Right ventricle myocardium superior (tissue), 1 donor: Measurements from ENCODE around the gene TEX22. TPM values are rescaled to one million over a fixed set of nuclear protein-coding genes. Genes with fewer than 3 reads are reported as not detected.

Source experiments
- ATAC-seq: fragments of 200-7000 bp; cut with Tn5 transposase; one replicate; pipeline ENCODE4 v1.9.1; 2020; ENCODE audit warnings: mild to moderate bottlenecking; ENCODE audit not compliant: poor library complexity
- DNase-seq: peaks from one replicate; pipeline ENCODE4 v3.0.0-alpha.2; 2020
- intact Hi-C: fragments of 100-400 bp; cut with DNase I; formaldehyde crosslinking; loops from one replicate; pipeline ENCODE4 v1.11.2; 2022
- total RNA-seq: library from RNA; stranded (reverse); fragmentation: NEBNext Ultra II Directional; extraction: Animal tissue kit (Norgen Biotek cat#: 25700); gene quantifications from one replicate; pipeline ENCODE4 v1.2.1, GENCODE V29; 2021
- donor health status: DM: no; HTN: yes; CAD: no; lungs with severe emphysema.

Gene TEX22
- total RNA-seq, 1 donor from 2014 or later = 1.9 TPM

DNA sequence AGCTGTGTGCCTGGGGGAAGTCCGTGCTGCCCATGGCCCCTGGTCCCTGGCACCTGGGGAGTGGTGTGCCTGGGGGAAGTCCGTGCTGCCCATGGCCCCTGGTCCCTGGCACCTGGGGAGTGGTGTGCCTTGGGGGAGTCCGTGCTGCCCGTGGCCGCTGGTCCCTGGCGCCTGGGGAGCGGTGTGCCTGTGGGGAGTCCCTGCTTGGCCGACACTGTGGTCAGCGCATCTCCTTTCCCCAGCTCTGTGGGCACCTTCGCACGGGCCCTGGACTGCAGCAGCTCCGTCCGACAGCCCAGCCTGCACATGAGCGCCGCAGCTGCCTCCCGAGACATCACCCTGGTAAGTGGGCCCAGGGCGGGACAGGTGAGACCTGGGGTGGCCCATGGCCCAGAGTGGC, 61.8 kb downstream of the TEX22 start:
- ATAC-seq = no peak
- intact Hi-C loops = no loop called here

DNA sequence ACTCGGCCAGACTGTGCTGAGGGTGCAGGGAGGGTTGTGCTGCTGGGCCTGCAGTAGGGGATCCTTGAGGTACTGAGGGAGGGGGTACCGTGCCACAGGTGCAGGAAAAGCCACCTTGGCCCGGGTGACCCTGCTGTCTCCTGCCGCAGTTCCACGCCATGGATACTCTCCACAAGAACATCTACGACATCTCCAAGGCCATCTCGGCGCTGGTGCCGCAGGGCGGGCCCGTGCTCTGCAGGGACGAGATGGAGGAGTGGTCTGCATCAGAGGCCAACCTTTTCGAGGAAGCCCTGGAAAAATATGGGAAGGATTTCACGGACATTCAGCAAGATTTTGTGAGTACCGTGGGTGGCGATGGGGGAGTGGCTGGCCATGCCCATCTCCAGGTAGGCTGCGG, 62.3 kb downstream of the TEX22 start:
- DNase-seq (no peak), ATAC-seq (no peak)
- intact Hi-C loops = no loop called here

More for the DNA sequence above, 61.8 kb downstream of the TEX22 start:
- no peak for DNase-seq

DNA sequence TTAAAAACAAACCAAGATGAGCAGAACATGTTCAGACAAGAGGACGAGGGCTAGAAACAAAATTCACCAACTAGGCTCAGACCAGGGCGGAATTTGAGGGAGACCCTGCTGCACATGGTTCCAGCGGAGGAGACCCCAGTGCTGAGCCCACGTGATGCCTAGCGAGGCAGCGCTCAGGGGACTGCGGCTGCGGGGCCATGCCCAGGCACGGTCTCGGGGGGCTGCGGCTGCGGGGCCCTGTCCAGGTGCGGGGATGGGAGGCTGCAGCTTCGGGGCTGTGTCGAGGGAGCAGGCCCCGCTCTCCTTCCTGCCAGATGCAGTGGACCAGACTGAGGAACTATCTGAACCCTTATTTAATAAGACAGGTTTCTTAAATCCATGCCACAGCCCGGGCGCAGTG, 63.6 kb downstream of the TEX22 start:
- intact Hi-C loops = no loop called here
- DNase-seq = no peak
- no peak for ATAC-seq

Other genes with a start within 250 kb of the TEX22 start
- gene JAG2, start 229.8 kb upstream of the TEX22 start, total RNA-seq = 28.6 TPM
- gene NUDT14, start 217.2 kb upstream of the TEX22 start, total RNA-seq = 32.2 TPM
- 45.5 TPM for gene BTBD6, start 150.0 kb upstream of the TEX22 start, total RNA-seq
- gene BRF1, start 97.5 kb upstream of the TEX22 start, total RNA-seq = 17.5 TPM
- gene PACS2, start 83.8 kb upstream of the TEX22 start, total RNA-seq = 66.8 TPM
- 191 TPM for gene MTA1, start 21.3 kb downstream of the TEX22 start, total RNA-seq
- gene CRIP2, start 76.3 kb downstream of the TEX22 start, total RNA-seq = 1,011 TPM
- gene CRIP1, start 88.3 kb downstream of the TEX22 start, total RNA-seq = 71.8 TPM
- 6.2 TPM for gene TEDC1, start 92.7 kb downstream of the TEX22 start, total RNA-seq
- gene TMEM121, start 128.0 kb downstream of the TEX22 start, total RNA-seq = 3.1 TPM